Colonic mucosa (tissue), 4 donors: ENCODE measurements around the gene TASP1. TPM values are rescaled to one million over a fixed set of nuclear protein-coding genes. Genes with fewer than 3 reads are reported as not detected.

Experiments used
- DNase-seq: peaks from one replicate; pipeline ENCODE4 v3.0.0-alpha.2; 2020
- H3K27ac ChIP-seq: fragments of 200-600 bp; one replicate; pipeline ENCODE4 v1.8.0; 2021
- H3K27me3 ChIP-seq: fragments of 200-600 bp; one replicate; pipeline ENCODE4 v1.8.0; 2021
- H3K36me3 ChIP-seq: fragments of 200-600 bp; one replicate; pipeline ENCODE4 v1.8.0; 2021
- H3K4me1 ChIP-seq: fragments of 200-600 bp; one replicate; pipeline ENCODE4 v1.8.0; 2021; ENCODE audit warnings: mild to moderate bottlenecking
- H3K4me3 ChIP-seq: fragments of 200-600 bp; one replicate; pipeline ENCODE4 v1.8.0; 2021
- H3K9ac ChIP-seq, 2 donors: one replicate each; pipeline ENCODE4 v1.7.0; 2013; ENCODE audit warnings: control low read depth in 2 of 2, low read depth in 2 of 2, low read length in 2 of 2
- H3K9me3 ChIP-seq: fragments of 200-600 bp; one replicate; pipeline ENCODE4 v1.8.0; 2021
- CTCF ChIP-seq: fragments of 200-600 bp; IDR thresholded peaks from one replicate; pipeline ENCODE4 v1.8.0; 2022; ENCODE audit warnings: antibody characterized with exemption, mild to moderate bottlenecking
- intact Hi-C: fragments of 100-400 bp; cut with DNase I; formaldehyde crosslinking; loops from one replicate; pipeline ENCODE4 v1.14.1; 2022
- total RNA-seq, 2 donors: library from RNA; stranded (reverse); fragmentation: NEBNext Ultra II Directional in 1 of 2; extraction: Animal tissue kit (Norgen Biotek cat#: 25700) in 1 of 2; gene quantifications; one replicate each; pipeline ENCODE4 v1.2.1, GENCODE V29; 2021
- donor health status: healthy.
- donor health status: DM: no; HTN: no; CAD: no.
- donor health status: DM: no; HTN: no; CAD: no.

TASP1 gene
- total RNA-seq, 2 donors from 2014 or later, result 9.4 to 12.6 TPM

GRCh38 chr20:13453367-13453766, 185.4 kb downstream of the TASP1 start:
- Histone ChIP-seq H3K27ac (no peak overlapping the region), H3K36me3 (no peaks in the 10 kb centered on the region), H3K4me1 (no peaks in the 10 kb centered on the region), H3K9me3 (no peaks in the 10 kb centered on the region), H3K9ac (no peak overlapping the region), H3K27me3 (no peaks in the 10 kb centered on the region), H3K4me3 (no peak overlapping the region)
- no peak for DNase-seq
- intact Hi-C loops, result no loop called here
- no peak for TF ChIP-seq CTCF

GRCh38 chr20:13452470-13453124, 186.1 kb downstream of the TASP1 start:
- DNase-seq, result no peak
- no peak overlapping the region for H3K4me3 ChIP-seq
- no peaks in the 10 kb centered on the region for H3K9me3 ChIP-seq
- no peak for TF ChIP-seq CTCF
- intact Hi-C loops, result no loop called here
- H3K27ac ChIP-seq, result no peak overlapping the region
- no peak overlapping the region for H3K9ac ChIP-seq
- H3K36me3 ChIP-seq, result no peaks in the 10 kb centered on the region
- no peaks in the 10 kb centered on the region for H3K27me3 ChIP-seq
- no peaks in the 10 kb centered on the region for H3K4me1 ChIP-seq

GRCh38 chr20:13449868-13450434, 188.8 kb downstream of the TASP1 start:
- no peak for TF ChIP-seq CTCF
- no peak overlapping the region for H3K9ac ChIP-seq
- H3K27ac ChIP-seq, result no peak overlapping the region
- DNase-seq, result no peak
- intact Hi-C loops, result no loop called here
- no peaks in the 10 kb centered on the region for H3K27me3 ChIP-seq
- no peaks in the 10 kb centered on the region for H3K9me3 ChIP-seq
- H3K36me3 ChIP-seq, result no peaks in the 10 kb centered on the region
- no peak overlapping the region for H3K4me3 ChIP-seq
- H3K4me1 ChIP-seq, result no peaks in the 10 kb centered on the region

GRCh38 chr20:13447385-13448180, 191.1 kb downstream of the TASP1 start:
- intact Hi-C loops, result no loop called here
- Histone ChIP-seq H3K36me3 (no peaks in the 10 kb centered on the region), H3K4me3 (no peak overlapping the region), H3K4me1 (no peaks in the 10 kb centered on the region), H3K27me3 (no peaks in the 10 kb centered on the region), H3K9ac (no peak overlapping the region), H3K9me3 (no peaks in the 10 kb centered on the region), H3K27ac (no peak overlapping the region)
- TF ChIP-seq CTCF, result no peak
- DNase-seq, result no peak

GRCh38 chr20:13443690-13444089, 195.0 kb downstream of the TASP1 start:
- no peak overlapping the region for H3K27ac ChIP-seq
- H3K36me3 ChIP-seq, result no peaks in the 10 kb centered on the region
- no peaks in the 10 kb centered on the region for H3K27me3 ChIP-seq
- H3K9ac ChIP-seq, result no peak overlapping the region
- no peak for TF ChIP-seq CTCF
- intact Hi-C loops, result no loop called here
- H3K4me1 ChIP-seq, result no peaks in the 10 kb centered on the region
- H3K4me3 ChIP-seq, result no peak overlapping the region
- no peak for DNase-seq
- no peaks in the 10 kb centered on the region for H3K9me3 ChIP-seq
